ENCODE data around the gene RIMBP2.
A peak's percentile ranks its signal among the peaks of the same experiment; 100 is the strongest.

Gene RIMBP2

GRCh38 chr12:130729344-130729743 lies 13.2 kb upstream of the RIMBP2 start:
- no peak for FAIRE-seq

GRCh38 chr12:130728158-130729058 lies 12.3 kb upstream of the RIMBP2 start:
- FAIRE-seq: no peak

DNA sequence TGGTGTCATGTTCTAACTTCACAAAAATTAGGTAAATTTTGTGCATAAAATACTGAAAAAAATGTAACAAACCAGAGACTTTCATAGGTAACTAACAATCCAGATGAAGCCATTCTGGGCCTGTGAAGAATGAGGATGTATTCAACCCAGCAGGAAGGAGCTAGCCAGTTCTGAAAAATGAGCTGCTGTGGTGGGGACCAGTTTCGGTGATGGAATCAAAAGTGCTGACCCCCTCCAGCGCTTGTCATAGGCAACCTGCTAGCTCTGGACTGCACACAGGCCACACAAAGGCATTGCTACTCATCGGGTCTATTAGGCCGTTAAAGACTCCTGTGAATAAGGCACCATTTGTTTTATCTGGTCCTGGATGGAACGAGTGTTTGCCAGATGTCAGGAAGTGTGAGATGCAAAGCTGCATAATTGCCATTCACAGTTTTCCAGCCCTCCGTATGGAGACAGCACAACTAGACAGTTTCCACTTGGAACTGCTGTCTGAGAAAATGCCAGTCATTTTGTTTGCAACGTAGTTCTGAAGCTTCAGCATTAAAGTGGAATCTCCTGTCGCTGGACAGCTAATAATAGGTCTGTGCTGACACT lies 3.3 kb upstream of the RIMBP2 start:
- FAIRE-seq: no peak

DNA sequence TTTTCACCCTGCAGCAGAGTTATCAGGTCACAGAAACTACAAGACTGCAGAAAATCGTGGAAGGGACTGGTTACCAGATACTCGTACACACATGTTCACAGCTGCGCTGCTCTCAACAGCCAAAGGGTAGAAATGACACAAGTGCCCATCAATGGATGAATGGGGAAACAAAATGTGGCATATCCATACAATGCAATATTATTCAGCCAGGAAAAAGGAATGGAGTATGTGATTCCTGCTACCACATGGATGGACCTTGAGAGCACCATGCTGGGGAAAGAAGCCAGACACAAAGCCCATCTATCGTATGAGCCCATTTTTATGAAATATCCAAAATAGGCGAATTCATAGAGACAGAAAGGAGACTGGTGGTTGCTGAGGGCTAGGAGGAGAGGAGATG lies 1.7 kb upstream of the RIMBP2 start:
- FAIRE-seq: no peak

DNA sequence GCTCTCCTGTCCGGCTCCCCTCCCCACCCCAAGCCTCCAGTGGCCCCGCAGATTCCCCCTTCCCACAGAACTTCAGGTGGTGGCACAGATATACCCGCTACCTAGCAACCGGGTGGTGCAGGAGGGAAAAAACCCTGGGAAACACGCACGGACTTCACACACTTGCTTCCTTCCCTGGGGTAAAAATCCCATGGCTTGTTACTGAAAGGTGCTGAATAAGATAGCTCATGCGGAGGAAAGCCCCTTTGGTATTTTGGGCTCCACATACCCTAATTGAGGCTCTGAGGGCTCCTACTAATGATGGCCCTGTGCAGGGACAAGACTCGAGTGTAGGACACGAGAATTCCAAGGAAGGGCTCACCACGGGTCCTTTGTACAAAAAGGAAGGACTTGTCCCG lies 869 bp upstream of the RIMBP2 start:
- no peak for FAIRE-seq

DNA sequence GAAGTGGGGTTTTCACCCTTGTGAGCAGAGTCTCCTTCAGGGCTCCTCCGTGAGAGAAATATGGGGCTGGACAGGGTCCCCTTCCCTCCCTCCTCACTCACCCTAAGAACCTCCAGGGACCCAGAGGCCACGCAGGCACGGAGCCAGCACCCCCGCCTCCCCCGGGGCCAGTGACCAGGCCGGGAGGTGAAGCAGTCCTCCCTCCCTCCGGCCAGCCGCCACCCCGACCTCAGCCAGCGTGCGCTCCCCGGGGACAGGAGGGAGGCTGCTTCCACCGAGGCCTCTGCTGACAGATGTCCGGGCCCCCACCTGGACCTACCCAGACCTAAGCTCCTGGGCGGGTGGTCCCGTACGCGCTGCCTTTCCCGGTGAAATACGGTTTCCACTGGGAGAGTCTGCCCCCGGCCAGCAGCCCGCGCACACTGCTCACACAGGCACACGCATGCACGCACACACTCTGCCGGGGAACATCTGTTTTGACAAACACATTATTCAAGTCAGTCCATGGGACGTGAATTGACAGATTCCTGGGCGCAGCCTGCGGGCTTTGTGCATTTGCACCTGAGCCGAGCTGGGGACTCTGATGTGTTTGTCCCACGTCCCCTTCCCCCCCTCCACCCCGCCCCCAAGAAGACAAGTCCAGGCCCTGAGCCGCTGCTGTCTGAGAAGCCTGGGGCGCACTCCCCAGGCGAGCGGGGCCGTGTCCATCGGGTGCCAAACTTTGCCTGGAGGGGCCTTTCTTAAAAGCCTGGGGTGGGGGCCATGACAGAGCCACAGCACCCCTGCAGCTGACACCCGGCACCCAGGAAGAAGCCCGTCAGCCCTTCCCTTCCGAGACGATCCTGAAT lies 725 bp downstream of the RIMBP2 start:
- no peak for FAIRE-seq

DNA sequence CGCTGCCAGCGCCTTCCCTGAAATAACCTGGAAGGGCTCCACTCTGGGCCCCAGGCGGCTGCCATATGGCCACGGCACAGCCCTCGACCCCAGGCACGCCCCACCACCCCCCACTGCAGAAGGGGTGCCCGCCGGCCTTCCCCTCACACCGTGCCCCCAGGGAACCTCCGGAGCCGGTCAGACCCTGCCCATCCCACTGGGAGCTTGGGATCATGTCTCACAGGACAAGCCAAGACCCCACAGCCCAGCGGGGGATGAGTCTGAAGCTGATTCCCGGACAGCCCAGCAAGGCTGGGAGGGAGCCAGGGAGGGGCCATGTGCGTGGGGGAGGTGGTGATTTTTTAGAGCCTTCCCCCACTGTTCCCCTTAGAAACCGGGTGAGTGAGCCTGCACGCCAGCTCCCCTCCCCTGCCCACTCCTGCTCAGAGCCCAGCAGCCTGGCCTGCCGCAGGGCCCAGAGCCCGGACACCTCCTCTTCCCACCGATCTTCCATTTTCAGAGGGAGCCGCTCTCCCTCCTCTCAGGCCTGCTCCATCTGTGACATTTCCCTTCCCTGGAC lies 1.4 kb downstream of the RIMBP2 start:
- FAIRE-seq: peak; percentile 70

DNA sequence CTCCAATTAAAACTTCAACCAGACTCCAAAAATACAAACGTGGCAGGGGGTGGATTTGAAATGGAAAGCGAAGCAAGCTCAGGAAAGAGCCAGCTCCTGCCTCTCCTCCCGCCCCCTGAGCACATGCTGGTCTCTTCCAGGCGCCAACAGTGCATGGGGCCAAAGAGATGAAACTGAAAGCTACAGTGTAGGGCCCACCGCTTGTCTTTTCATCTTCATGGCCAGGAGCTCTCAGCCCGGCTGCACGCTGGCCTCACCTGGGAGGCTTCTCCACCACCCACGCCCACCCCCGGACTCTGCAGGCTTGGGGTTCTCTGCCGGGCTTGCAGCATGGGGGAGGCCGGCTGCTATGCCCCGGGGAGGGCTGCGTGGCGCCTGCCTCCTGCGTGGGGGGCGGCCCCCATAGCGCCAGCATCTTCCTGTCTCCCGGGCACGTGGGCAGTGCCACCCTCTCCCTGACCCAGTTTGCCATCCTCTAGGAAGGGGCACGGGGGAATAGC lies 2.0 kb downstream of the RIMBP2 start:
- no peak for FAIRE-seq

GRCh38 chr12:130713581-130713991 lies 2.5 kb downstream of the RIMBP2 start:
- no peak for FAIRE-seq

DNA sequence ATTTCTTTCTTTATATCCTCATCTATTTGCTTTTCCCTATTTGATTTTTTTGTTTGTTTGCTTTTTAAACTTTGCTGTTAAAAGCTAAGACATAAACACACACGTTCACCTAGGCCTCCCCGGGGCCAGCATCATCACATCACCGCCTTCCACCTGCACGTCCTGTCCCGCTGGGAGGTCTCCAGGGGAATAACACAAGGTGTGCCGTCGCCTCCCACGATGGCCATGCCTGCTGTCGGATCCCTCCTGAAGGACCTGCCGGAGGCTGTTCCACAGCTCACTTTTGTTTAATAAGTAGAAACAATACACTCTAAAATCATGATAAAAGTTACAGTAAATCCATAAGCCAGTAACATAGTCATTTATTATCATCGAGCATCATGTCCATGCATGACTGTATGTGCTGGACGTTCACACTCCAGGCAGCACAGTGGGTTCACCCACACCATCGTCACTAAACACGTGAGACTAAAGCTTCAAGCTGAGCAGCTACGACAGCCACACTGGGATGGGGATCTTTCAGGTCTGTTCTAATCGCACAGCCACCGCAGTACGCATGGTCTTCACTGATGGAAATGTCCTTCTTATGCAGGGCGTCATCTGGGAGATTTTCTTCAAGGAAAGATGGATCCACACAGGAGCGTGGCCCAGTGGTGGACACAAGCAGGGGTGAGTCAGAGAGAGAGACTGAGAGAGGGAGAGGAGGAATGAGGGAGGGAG lies 3.6 kb downstream of the RIMBP2 start:
- peak; percentile 64 for FAIRE-seq

DNA sequence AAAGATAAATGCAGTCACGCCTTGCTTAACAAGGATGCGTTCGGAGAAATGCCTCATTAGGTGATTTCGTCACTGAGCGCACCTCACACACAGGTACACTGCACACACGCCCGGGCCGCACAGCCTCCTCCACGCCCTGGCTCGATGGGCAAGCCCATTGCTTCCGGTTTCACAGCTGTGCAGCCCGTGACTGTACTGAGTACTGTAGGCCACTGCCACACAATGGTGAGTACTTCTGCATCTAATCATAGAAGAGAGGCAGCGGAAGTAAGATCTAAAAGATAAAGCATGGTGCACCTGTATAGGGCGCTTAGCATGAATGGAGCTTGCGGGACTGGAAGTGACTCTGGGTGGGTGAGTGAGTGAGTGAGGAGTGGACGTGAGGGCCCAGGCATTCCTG lies 4.3 kb downstream of the RIMBP2 start:
- no peak for FAIRE-seq

- no peak for FAIRE-seq
Observed at GRCh38 chr12:130710733-130711080, 5.4 kb downstream of the RIMBP2 start.

GRCh38 chr12:130709971-130710732 lies 5.9 kb downstream of the RIMBP2 start:
- FAIRE-seq: no peak

DNA sequence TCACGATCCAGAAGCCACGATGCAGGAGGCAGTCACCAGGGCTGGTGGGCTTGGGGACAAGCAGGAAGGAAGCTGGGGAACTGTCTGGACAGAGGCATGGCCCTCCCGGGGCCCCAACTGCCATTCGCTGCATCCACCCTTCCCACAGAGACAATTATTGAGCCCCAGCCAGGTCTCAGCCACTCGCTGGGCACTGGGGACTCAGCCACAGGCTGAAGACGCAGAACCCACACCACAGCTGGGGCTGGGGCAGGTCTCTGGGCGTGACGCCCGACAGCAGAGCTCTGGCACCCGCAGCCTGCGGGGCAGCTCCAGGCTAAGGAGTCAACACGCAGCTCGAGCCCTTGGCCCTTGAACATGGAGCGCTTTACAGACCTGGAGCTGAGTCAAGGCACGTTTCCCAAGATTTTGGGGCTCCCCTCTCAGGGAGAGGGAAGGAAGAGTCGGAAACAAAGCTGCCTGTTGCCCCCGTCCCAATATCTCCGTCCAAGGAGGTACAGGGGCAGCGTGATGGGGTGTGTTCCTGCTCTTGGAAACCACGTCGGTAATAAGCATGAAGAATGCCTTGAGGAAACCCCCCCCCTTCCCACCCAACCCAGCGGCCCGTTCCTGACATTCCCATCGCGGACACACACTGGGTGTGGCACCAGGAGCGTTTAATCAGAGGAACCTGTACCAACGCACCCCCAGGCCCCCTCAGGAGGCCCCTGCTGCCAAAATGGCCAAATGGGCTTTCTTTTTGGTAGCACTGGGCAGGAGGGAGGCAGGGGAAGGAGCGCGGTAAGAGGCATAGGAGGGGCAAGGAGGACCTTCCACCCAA lies 6.7 kb downstream of the RIMBP2 start:
- FAIRE-seq: no peak

DNA sequence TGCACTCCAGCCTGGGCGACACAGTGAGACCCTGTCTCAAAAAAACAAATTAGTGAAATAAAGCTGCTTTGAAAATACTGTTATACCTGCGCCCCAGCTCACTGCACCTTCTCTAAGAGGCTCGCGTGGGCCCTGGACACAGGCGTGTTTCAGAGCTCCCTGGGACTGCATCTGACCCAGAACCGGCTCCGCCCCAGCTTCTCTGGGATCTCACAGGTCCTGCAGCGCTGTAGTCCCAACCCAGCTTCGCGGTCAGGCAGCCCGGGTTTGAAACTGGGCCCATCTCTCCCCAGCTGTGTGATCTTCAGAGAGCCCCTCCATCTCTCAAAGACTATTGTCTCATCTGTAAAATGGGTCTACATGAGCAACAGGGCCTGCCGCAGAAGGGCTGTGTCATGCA lies 7.5 kb downstream of the RIMBP2 start:
- FAIRE-seq: no peak

DNA sequence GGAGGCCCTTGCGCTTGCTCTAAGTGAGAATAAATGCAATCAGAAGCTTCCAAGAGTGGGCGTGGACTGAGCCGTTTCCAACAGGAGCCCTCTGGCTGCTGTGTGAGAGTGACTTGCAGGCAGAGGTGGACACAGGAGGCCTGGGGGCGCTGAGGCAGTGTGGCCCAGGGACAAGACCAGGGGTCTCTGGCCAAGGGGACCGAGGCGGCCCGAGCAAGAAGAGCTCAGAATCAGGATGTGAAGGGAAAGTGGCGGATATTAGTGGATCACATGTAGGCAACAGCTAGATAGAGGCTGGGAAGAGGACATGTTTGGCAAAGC lies 8.6 kb downstream of the RIMBP2 start:
- FAIRE-seq: no peak

DNA sequence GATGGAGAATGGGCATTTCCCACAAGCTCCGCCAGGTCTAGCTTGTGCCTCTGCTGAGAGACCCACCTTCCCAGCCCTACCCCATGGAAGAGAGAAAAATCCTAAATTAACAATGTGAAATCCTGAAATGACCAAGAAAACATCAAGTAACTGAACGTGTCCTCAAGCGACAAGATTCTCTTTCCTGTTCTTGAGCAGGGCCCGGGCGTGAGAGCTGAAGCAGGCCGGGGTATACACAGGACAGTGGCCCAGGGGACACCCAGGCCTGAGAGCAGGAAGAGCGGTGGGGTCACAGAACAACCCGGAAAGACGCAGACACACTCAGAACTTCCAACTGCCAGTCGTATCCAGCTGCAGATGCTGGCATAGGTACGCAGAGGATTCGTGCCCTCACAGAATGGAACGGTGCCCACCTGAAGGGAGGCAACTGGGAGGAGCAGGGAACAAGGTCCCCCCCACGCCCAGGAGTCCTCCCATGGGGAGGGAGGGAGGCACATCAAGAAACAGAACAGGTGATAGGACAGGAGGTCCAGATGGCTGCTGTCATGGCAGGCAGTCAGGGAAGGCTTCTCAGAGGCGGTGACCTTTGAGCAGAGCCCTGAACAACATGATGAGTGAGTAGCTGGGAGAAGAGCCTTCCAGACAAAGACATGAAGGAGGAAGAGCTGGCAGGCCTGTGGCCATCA lies 9.1 kb downstream of the RIMBP2 start:
- no peak for FAIRE-seq

DNA sequence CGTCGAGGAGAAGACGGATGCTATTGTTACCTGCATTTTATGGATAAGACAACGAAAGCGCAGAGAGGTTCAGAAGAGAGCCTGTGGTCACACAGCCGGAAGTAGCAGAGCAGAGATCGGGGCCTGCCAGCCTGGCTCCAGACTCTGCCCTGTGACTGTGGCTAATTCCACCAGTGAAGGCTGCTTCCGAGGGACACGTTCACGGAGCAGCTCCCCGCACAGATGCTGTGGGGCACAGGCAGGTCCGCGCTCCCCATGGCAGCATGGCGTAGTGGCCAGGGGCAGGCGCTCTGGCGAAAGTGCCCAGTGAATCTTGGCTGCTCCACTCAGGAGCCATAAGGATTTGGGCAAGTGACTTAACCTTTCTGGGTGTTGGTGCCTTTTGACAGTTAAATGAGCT lies 9.8 kb downstream of the RIMBP2 start:
- FAIRE-seq: no peak

DNA sequence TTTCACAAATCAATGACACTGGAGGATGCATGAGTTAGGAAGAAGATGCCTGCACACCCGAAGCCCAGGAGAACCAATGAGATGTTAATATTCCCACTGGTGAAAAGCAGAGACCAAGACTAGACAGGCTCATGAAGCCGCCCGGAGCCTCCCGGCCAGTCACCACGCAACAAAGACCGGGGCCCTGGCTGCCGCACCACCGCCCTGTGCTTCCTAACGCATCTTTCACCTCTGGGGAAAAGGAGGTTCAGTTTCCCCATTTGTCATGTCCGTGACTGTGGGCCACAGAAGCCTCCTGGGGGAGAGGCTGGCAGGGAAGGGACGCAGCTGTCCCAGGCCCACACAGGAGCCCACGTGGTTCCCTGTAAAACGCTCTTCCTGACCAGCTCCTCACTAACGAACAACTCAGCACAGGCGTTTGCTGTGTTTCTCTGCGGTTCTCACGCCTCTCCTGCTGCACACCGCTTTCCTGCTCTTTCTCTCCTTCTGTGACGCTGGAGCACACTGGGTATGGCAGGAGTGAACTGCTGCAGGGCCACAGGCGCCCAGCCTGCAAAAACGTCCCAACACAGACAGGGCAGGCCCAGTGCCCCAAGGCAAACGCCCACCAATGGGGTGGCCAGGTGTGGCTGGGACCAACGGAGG lies 10.8 kb downstream of the RIMBP2 start:
- no peak for FAIRE-seq

- FAIRE-seq: no peak
Observed at GRCh38 chr12:130704606-130705005, 11.5 kb downstream of the RIMBP2 start.
